GM12873 (cell line): ENCODE data around the gene IL1R1.

Source experiments
- TF ChIP-seq, protein P1 (sequence below): IDR thresholded peaks from 2 replicates; pipeline ENCODE4 v1.5.1; 2012; ENCODE audit warnings: low read depth, mild to moderate bottlenecking, moderate library complexity, low read length, control low read depth; ENCODE audit not compliant: insufficient read depth; ENCODE audit errors: missing control alignments

The IL1R1 gene

DNA sequence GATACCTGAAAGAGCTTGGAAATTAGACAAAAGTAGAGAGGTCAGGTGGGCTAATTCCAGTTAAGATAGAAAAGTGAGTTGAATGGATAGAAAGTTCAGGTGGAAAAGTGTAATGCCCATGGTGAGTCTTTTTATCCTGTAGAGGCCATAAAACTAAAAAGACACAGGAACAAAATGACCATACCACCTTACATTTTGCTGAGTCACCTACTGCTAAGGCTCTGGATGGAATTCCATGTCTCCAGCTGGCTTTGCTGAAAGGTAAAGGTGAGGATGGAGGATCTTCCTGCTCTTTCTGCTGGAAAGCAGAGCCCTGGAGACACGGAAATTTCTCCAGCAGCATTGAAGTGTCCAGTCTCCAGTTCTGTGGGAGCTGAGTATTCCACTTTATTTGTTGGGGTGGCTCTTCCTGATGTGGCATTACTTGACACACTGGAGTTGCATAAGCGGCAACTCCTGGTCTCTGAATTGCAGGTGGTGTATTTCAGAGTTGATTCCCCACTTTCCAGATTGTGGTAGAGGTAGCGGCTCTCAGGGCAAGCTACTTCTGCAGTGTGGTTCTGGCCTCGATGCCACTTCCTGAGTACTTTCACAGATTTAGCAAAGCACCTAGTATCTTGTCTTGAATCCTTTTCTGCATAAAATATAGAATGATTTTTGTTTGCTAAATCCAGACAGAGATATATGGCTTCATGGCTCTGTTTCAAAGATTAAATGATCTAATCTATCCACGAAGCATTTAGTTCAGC is 55.0 kb downstream of the IL1R1 start:
- TF ChIP-seq, protein P1, sequence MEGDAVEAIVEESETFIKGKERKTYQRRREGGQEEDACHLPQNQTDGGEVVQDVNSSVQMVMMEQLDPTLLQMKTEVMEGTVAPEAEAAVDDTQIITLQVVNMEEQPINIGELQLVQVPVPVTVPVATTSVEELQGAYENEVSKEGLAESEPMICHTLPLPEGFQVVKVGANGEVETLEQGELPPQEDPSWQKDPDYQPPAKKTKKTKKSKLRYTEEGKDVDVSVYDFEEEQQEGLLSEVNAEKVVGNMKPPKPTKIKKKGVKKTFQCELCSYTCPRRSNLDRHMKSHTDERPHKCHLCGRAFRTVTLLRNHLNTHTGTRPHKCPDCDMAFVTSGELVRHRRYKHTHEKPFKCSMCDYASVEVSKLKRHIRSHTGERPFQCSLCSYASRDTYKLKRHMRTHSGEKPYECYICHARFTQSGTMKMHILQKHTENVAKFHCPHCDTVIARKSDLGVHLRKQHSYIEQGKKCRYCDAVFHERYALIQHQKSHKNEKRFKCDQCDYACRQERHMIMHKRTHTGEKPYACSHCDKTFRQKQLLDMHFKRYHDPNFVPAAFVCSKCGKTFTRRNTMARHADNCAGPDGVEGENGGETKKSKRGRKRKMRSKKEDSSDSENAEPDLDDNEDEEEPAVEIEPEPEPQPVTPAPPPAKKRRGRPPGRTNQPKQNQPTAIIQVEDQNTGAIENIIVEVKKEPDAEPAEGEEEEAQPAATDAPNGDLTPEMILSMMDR, result no peak

DNA sequence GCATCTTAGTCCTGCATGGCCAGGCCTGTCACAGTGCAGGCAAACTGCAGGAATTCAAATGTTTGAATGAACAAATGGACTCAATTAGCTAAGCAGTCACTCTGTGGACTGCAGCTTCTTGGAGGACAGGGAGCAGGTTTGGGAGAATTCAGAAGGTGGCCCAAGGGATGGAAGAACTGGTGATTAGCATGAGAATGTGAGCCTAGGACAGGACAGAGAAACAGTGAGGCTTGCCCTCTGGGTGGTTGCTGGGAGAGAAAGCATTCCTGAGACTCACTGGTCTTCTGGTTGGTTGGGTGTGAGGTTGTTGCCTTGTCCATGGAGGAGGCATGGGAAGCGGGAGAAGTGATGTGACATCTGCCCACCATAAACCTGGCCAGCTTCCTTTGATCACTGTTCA is 58.0 kb downstream of the IL1R1 start:
- TF ChIP-seq, protein P1, result no peak

- TF ChIP-seq, protein P1, result no peak
Measured at GRCh38 chr2:102204638-102205037, 62.1 kb downstream of the IL1R1 start.

DNA sequence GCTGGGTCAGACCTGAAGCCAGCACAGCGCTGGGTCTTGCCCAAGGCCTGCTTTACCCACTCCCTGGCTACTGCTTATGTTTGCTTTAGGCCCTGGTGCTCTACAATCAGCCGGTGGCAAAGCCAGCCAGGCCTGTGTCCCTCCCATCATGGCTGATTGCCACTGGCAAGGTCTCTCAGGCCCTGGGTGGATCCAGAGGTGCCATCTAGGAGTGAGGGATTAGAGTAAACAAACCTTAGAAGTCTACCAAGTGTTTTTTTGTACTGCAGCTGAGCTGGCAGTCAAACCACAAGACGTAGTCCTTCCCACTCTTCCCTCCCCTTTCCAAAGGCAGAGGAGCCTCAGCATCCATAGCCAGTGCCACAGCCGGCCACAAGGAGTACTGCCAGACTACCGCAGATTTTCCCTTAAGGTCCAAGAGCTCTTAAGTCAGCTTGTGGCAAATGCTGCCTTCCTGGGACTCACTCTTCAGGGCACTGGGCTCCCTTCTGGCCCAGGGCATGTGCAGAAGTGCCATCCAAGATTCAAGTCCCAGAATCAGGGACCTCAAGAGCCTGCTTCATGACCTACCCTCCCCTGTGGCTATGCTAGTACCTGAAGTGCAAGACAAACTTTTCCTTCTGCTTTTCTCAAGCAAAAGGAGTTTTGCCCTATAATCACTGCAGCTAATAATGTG is 64.3 kb downstream of the IL1R1 start:
- TF ChIP-seq, protein P1, result no peak

DNA sequence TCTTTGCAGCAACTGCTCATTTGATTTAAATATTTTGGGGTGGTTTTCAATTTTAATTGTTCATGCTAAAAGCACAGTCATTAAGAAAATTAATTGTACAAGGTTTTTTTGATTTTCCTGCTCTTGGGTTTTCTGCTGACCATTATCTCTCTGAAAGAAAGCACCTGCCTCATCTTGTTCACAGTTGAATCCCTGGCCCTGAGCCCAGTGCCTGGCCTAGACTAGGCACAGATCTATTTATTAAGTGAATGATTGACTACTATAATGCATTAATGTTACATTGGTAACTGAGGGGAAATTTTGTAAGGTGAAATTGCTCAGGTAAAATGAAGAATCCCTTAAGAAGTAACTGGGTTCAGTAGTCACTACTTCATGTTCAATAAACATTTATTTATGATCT is 66.2 kb downstream of the IL1R1 start:
- TF ChIP-seq, protein P1, result no peak

DNA sequence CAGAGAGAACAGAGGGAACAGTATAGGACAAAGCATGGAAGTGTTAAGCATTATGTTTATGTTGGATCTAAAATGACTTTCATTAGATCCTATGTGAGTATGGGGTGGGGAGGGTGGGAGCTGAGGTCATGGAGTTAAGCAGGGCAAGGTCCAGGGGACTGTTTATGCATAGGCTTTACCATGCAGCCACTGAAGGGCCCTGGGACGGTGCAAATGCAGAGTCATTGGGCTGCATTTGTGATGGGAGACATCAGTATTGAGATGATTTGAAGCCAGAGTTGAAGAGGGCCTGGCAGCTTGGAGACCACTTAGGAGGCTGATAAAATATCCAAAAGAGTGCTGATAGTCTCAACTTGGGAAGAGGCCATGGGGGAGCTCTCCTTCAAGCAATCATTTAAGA is 66.9 kb downstream of the IL1R1 start:
- TF ChIP-seq, protein P1, result no peak

DNA sequence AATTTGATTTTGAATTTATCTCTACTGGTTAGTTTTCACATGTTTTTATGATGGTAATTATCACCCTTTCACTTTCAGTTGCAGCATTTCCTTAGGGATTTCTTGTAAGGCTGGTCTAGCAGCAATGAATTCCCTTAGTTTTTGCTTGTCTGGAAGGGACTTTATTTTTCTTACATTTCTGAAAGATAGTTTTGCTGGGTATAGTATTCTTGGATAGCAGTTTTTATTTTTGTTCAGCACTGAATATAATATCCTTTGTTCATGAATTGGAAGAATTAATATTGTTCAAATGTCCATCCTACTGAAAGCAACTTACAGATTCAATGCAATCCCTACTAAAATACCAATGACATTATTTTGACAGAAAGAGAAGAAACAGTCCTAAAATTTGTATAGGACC is 74.5 kb downstream of the IL1R1 start:
- TF ChIP-seq, protein P1, result no peak
